Esophagus squamous epithelium (tissue), 4 donors: ENCODE data around the gene COPB2.

ENCODE experiments used
- POLR2A ChIP-seq, 4 donors: fragments of 450-650 bp; IDR thresholded peaks; one replicate each; pipeline ENCODE4 v1.6.1; 2017; ENCODE audit warnings: antibody characterized with exemption in 4 of 4, mild to moderate bottlenecking in 4 of 4, moderate library complexity in 3 of 4
- TF ChIP-seq, protein P1 (sequence below), 6 experiments: fragments of 450-650 bp in 4 of 6; fragments of 200-600 bp in 2 of 6; sonication (generic) in 2 of 6; IDR thresholded peaks; one replicate each; pipeline ENCODE4 v1.5.1; 2016 to 2019; ENCODE audit warnings: antibody characterized with exemption in 6 of 6, mild to moderate bottlenecking in 4 of 6, moderate library complexity in 4 of 6

DNA sequence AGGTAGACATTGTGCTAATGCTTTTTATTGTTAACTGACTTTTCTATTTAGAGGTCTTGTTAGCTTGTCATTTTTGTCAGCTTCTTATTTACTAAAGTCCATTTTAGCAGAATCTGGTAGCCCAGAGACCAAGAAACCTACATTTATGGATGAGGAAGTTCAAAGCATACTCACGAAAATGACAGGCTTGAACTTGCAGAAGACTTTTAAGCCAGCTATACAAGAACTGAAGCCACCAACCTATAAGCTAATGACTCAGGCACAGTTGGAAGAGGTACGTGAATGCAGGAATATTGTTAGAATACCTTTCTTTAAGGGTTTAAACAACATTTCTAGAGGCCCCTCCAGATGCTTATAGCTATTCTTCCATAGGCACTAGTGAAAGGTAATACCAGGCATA is 42.7 kb downstream of the COPB2 start:
- TF ChIP-seq, protein P1, sequence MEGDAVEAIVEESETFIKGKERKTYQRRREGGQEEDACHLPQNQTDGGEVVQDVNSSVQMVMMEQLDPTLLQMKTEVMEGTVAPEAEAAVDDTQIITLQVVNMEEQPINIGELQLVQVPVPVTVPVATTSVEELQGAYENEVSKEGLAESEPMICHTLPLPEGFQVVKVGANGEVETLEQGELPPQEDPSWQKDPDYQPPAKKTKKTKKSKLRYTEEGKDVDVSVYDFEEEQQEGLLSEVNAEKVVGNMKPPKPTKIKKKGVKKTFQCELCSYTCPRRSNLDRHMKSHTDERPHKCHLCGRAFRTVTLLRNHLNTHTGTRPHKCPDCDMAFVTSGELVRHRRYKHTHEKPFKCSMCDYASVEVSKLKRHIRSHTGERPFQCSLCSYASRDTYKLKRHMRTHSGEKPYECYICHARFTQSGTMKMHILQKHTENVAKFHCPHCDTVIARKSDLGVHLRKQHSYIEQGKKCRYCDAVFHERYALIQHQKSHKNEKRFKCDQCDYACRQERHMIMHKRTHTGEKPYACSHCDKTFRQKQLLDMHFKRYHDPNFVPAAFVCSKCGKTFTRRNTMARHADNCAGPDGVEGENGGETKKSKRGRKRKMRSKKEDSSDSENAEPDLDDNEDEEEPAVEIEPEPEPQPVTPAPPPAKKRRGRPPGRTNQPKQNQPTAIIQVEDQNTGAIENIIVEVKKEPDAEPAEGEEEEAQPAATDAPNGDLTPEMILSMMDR (IDR thresholded peaks at IDR 0.05): no peak
- no peak for TF ChIP-seq POLR2A (IDR thresholded peaks at IDR 0.05)
